WERI-Rb-1 (cell line): ENCODE data around the gene CTCFL.

Experiments used
- DNase-seq: peaks from one replicate; pipeline ENCODE4 v3.0.0-alpha.2; 2020
- H3K27ac ChIP-seq: fragments of 250-450 bp; sonication (Bioruptor Pico); 2 replicates; pipeline ENCODE4 v1.5.1; 2020; ENCODE audit warnings: mild to moderate bottlenecking, moderate library complexity
- H3K27me3 ChIP-seq: fragments of 250-450 bp; sonication (Bioruptor Pico); 2 replicates; pipeline ENCODE4 v1.5.1; 2021; ENCODE audit warnings: mild to moderate bottlenecking, low read depth, moderate library complexity; ENCODE audit not compliant: insufficient read depth, severe bottlenecking
- H3K36me3 ChIP-seq: fragments of 250-450 bp; sonication (Bioruptor Pico); 2 replicates; pipeline ENCODE4 v1.5.1; 2020; ENCODE audit warnings: mild to moderate bottlenecking, moderate library complexity
- H3K4me3 ChIP-seq: 2 replicates; pipeline ENCODE4 v1.5.1; 2011; ENCODE audit warnings: low read depth, mild to moderate bottlenecking, control low read depth, low read length
- H3K9me3 ChIP-seq: fragments of 250-450 bp; sonication (Bioruptor Pico); 2 replicates; pipeline ENCODE4 v1.5.1; 2021; ENCODE audit warnings: mild to moderate bottlenecking, moderate library complexity; ENCODE audit not compliant: severe bottlenecking
- TF ChIP-seq, protein P1 (sequence below): IDR thresholded peaks from 2 replicates; pipeline ENCODE4 v1.5.1; 2011; ENCODE audit warnings: low read depth, mild to moderate bottlenecking, control low read depth, inconsistent platforms, low read length

CTCFL gene

DNA sequence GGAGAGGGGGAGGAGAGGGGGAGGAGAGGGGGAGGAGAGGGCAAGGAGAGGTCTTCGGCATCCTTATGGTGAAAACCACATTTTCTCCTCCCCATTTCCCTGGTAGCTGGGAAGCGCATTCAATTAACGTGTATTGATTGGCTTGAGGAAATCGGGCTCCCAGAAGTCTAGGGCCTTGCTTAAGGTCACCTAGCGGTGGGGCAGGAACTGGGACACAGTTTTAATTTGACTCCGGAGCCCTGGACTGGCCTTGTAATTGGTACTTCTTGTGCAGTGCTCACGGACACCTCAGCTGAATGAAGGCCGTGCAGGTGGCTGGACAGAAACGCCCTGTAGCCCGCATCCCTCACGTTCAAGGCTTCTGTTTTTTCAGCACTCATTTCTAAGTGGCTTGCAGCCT lies 42.8 kb downstream of the CTCFL start:
- H3K9me3 ChIP-seq: no peaks in the 10 kb centered on the region
- no peak for DNase-seq
- TF ChIP-seq, protein P1, sequence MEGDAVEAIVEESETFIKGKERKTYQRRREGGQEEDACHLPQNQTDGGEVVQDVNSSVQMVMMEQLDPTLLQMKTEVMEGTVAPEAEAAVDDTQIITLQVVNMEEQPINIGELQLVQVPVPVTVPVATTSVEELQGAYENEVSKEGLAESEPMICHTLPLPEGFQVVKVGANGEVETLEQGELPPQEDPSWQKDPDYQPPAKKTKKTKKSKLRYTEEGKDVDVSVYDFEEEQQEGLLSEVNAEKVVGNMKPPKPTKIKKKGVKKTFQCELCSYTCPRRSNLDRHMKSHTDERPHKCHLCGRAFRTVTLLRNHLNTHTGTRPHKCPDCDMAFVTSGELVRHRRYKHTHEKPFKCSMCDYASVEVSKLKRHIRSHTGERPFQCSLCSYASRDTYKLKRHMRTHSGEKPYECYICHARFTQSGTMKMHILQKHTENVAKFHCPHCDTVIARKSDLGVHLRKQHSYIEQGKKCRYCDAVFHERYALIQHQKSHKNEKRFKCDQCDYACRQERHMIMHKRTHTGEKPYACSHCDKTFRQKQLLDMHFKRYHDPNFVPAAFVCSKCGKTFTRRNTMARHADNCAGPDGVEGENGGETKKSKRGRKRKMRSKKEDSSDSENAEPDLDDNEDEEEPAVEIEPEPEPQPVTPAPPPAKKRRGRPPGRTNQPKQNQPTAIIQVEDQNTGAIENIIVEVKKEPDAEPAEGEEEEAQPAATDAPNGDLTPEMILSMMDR: no peak
- H3K27ac ChIP-seq: no peak overlapping the region
- H3K36me3 ChIP-seq: no peaks in the 10 kb centered on the region
- H3K4me3 ChIP-seq: no peak overlapping the region
- no peaks in the 10 kb centered on the region for H3K27me3 ChIP-seq

DNA sequence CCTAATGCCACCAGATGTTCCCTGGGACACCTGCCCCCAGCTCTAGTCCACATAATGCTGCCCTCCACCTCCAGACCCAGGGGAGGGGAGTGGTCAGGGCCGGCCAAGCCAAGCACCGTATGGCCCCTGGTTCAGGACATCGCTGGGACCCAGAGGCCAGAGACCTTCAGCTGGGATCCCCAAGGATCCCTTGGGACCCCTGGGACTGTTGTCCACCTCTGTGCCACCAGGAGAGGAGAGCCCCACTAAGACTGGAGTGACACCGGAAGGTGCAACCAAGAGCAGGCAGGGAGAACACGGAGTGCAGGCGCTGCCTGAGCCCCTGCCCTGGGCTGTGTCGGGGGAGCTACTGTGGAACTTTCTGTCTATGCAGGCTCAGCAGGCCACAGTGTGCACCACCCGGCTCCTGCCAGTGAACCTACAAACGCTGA lies 43.6 kb downstream of the CTCFL start:
- Histone ChIP-seq H3K4me3 (no peak overlapping the region), H3K27ac (no peak overlapping the region)
- no peak for DNase-seq

DNA sequence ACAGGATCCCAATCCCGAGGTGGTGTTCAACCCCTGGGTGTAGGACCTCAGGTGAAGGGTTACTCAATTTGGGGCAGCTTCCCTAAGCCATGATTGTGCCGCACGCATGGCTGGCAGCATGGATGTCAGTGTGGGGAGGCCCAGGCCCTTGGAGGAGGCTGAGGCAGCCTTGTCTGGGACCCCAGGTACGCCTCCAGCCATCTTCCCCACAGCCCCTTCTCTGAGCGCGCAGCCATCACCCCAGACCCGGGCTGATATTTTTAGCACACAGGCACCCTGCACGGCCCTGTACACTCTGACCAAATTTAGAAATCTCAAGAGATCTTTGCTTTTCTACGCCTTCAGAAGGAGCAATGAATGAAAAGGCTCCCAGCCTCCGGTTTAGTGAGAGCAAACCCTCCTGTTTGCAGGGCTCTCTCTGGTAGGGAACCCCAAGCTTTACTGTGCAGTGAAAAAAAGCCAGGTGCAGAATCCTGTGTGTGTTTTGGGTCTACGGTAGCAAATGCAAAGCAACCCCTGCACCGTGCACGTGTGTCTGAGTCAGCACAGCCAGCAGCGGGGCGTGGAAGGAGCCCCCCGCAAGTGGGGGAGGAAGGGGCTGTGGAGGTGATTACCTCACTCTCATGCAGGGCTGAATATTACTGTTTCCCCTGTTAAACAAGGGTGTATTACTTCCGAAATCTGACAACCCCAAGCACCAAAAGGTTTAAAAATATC lies 44.3 kb downstream of the CTCFL start:
- H3K27ac ChIP-seq: no peak overlapping the region

More for the DNA sequence above, 43.6 kb downstream of the CTCFL start:
- TF ChIP-seq, protein P1: no peak
- no peaks in the 10 kb centered on the region for H3K27me3 ChIP-seq
- no peaks in the 10 kb centered on the region for H3K9me3 ChIP-seq
- H3K36me3 ChIP-seq: no peaks in the 10 kb centered on the region

DNA sequence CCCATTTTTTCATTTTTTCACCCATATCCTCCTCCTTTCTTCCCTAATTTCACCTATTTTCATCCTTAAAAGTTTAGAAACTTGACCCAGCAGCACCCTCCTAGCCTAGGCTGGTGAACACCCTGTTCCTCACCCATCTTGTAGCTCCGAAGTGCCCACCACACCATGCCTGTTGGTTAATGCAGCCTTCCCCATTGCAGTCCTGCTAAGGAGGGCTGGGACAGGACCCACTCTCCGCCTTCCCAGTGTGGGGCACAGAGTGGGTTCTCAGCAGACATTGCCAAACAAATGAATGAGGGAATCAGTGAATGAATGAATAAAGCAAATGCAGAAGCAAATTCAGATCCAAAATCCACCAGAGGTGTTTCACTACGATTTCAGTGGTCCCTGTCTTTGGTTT lies 45.7 kb downstream of the CTCFL start:
- Histone ChIP-seq H3K27me3 (no peaks in the 10 kb centered on the region), H3K36me3 (no peaks in the 10 kb centered on the region), H3K4me3 (no peak overlapping the region), H3K27ac (no peak overlapping the region), H3K9me3 (no peaks in the 10 kb centered on the region)
- no peak for DNase-seq
- TF ChIP-seq, protein P1: no peak

More for the DNA sequence above, 44.3 kb downstream of the CTCFL start:
- Histone ChIP-seq H3K27me3 (no peaks in the 10 kb centered on the region), H3K36me3 (no peaks in the 10 kb centered on the region), H3K9me3 (no peaks in the 10 kb centered on the region), H3K4me3 (no peak overlapping the region)
- DNase-seq: no peak
- TF ChIP-seq, protein P1: no peak

DNA sequence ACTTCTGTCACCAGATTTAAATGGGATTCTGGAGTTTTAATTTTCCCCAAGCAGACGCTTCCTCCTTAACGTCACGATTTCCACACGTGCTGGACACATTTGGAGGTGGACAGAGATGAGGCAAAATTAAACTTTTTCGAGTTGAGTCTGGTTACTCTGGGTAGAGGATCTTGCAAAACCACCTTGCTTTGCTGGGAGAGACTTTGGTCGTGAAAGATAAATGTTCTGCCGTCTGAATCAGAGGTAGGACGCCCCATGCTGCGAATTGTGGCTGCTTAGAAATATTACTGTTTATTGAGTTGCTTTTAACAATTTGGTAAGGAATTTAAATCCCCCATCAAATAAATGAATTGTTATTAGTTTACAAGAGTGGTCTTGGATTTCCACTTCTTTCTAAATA lies 46.8 kb downstream of the CTCFL start:
- TF ChIP-seq, protein P1: no peak
- no peak for DNase-seq
- Histone ChIP-seq H3K9me3 (no peaks in the 10 kb centered on the region), H3K27ac (no peak overlapping the region), H3K27me3 (no peaks in the 10 kb centered on the region), H3K4me3 (no peak overlapping the region), H3K36me3 (no peaks in the 10 kb centered on the region)
